GM12874 (cell line): ENCODE measurements around the gene HTR7.

Experiments used
- TF ChIP-seq, protein P1 (sequence below): IDR thresholded peaks from 2 replicates; pipeline ENCODE4 v1.5.1; 2011; ENCODE audit warnings: low read depth, mild to moderate bottlenecking, control low read depth, low read length, moderate library complexity; ENCODE audit not compliant: insufficient read depth

The HTR7 gene

DNA sequence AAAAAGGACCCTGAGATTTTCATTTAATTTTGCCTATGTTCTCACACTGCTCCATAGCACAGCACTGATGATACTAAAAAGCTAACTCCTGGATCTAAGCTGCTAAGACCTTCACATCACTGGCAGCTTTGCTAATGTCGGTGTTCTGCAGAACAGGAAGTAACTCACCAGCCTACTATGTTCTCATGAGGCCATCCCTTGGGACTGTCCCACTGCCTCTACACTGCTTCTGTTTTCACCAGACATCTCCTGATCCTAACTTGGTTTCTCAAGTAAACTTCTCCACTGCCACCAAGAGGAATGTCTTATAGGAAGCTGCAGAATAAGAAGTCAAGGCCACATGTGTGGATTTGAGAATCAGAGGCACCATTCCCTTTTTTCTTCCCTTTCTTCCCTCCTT lies 15.1 kb downstream of the HTR7 start:
- TF ChIP-seq, protein P1, sequence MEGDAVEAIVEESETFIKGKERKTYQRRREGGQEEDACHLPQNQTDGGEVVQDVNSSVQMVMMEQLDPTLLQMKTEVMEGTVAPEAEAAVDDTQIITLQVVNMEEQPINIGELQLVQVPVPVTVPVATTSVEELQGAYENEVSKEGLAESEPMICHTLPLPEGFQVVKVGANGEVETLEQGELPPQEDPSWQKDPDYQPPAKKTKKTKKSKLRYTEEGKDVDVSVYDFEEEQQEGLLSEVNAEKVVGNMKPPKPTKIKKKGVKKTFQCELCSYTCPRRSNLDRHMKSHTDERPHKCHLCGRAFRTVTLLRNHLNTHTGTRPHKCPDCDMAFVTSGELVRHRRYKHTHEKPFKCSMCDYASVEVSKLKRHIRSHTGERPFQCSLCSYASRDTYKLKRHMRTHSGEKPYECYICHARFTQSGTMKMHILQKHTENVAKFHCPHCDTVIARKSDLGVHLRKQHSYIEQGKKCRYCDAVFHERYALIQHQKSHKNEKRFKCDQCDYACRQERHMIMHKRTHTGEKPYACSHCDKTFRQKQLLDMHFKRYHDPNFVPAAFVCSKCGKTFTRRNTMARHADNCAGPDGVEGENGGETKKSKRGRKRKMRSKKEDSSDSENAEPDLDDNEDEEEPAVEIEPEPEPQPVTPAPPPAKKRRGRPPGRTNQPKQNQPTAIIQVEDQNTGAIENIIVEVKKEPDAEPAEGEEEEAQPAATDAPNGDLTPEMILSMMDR: no peak

GRCh38 chr10:90837486-90837885 lies 20.4 kb downstream of the HTR7 start:
- TF ChIP-seq, protein P1: no peak

GRCh38 chr10:90834326-90834725 lies 23.5 kb downstream of the HTR7 start:
- TF ChIP-seq, protein P1: no peak

DNA sequence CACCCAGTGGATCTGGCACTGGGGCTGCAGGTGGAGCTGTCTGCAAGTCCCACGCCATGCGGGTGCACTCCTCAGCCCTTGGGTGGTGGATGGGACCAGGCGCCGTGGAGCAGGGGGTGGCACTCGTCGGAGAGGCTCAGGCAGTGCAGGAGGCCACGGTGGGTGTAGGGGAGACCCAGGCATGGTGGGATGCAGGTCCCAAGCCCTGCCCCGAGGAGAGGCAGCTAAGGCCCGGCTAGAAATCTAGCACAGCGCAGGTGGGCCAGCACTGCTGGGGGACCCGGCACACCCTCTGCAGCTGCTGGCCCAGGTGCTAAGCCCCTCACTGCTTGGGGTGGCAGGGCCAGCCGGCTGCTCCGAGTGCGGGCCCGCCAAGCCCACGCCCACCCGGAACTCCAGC lies 25.7 kb downstream of the HTR7 start:
- TF ChIP-seq, protein P1: no peak

DNA sequence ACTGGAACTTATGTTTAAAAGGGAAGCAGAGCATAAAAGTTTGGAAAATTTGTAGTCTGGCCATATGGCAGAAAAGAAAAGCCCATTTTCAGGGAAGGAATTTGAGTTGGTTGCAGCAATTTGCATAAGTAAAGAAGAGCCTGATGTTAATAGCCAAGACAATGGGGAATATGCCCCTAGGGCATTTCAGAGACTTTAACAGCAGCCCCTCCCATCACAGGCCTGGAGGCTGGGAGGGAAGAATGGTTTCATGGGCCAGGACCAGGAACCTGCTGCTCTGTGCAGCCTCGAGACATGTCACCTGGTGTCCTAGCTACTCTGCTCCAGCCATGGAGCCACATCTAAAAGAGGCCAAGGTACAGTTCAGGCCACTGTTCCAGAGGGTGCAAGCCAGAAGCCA lies 35.3 kb downstream of the HTR7 start:
- TF ChIP-seq, protein P1: no peak

DNA sequence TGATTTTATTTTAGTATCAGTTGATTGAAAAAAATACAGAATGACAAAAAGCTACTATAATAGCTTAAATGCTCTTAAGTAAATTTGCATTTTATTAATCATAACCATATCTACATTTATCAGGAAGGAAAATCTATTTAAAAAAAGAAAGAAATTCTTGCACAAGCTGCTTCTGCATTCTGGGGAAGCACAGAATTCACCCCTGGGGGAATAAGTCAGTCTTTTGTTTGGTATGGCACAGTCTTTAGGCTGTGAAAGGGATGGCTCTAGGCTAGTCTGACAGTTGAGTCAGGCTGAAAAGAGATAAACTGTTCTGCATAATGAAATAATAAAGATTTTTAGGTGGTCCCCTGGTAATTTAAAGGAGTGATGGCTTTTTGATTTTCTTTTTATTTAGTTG lies 37.9 kb downstream of the HTR7 start:
- TF ChIP-seq, protein P1: no peak

DNA sequence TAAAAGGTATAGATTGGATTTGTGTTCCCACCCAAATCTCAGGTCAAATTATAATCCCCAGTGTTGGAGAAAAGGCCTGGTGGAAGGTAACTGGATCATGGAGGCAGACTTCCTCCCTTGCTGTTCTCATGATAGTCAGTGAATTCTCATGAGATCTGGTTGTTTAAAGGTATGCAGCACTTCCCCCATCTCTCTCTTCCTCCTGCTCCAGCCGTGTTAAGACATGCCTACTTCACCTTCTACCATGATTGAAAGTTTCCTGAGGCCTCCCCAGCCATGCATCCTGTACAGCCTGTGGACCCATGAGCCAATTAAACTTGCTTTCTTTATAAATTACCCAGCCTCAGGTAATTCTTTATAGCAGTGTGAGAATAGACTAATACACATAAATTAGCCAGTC lies 39.1 kb downstream of the HTR7 start:
- TF ChIP-seq, protein P1: no peak
